IMR-90 (cell line): Measurements from ENCODE around the gene PSMB4.
A peak's percentile ranks its signal among the peaks of the same experiment; 100 is the strongest.

ENCODE experiments used
- BHLHE40 ChIP-seq: fragments of 150-350 bp; IDR thresholded peaks from 2 replicates; pipeline ENCODE4 v1.6.1; 2016; ENCODE audit warnings: mild to moderate bottlenecking, low read depth, low read length
- CEBPB ChIP-seq: IDR thresholded peaks from 2 replicates; pipeline ENCODE4 v1.6.1; 2012; ENCODE audit warnings: low read depth, low read length, improper control_type of control experiment
- CTCF ChIP-seq: conservative IDR thresholded peaks from 2 replicates; pipeline ENCODE4 v1.5.1; 2012; ENCODE audit warnings: mild to moderate bottlenecking, low read depth, low read length, improper control_type of control experiment
- ELK1 ChIP-seq: fragments of 150-350 bp; IDR thresholded peaks from 2 replicates; pipeline ENCODE4 v1.6.1; 2016; ENCODE audit warnings: low read depth, mild to moderate bottlenecking, low read length, moderate library complexity, borderline replicate concordance
- MAZ ChIP-seq: IDR thresholded peaks from 2 replicates; pipeline ENCODE4 v1.6.1; 2012; ENCODE audit warnings: low read depth, mild to moderate bottlenecking, low read length, improper control_type of control experiment, moderate library complexity, borderline replicate concordance
- NFE2L2 ChIP-seq: fragments of 150-350 bp; IDR thresholded peaks from 2 replicates; pipeline ENCODE4 v1.6.1; 2016; ENCODE audit warnings: low read depth, mild to moderate bottlenecking, low read length
- POLR2A ChIP-seq: IDR thresholded peaks from 2 replicates; pipeline ENCODE4 v1.6.1; 2012; ENCODE audit warnings: mild to moderate bottlenecking, low read depth, low read length
- RAD21 ChIP-seq: IDR thresholded peaks from 2 replicates; pipeline ENCODE4 v1.6.1; 2012; ENCODE audit warnings: low read length, improper control_type of control experiment
- RFX5 ChIP-seq: IDR thresholded peaks from 2 replicates; pipeline ENCODE4 v1.8.0; 2012; ENCODE audit warnings: low read depth, mild to moderate bottlenecking, low read length, moderate library complexity
- SMC3 ChIP-seq: fragments of 150-350 bp; IDR thresholded peaks from 2 replicates; pipeline ENCODE4 v1.6.1; 2016; ENCODE audit warnings: low read depth, mild to moderate bottlenecking, antibody characterized with exemption, low read length, moderate library complexity
- USF2 ChIP-seq: fragments of 150-350 bp; IDR thresholded peaks from 2 replicates; pipeline ENCODE4 v1.6.1; 2017; ENCODE audit warnings: mild to moderate bottlenecking, antibody characterized with exemption, low read length, low read depth

GRCh38 chr1:151401125-151401788 lies 1.9 kb downstream of the PSMB4 start:
- TF ChIP-seq CTCF (no peak), RAD21 (no peak), USF2 (peak; percentile 35; the same call in 1 of the 2 replicates), POLR2A (no peak), SMC3 (no peak), CEBPB (no peak), MAZ (no peak), NFE2L2 (no peak), BHLHE40 (no peak), RFX5 (no peak), ELK1 (no peak)
